Endothelial cell of umbilical vein (primary cell): Measurements from ENCODE around the gene SCGB2A2.

ENCODE experiments used
- FOS ChIP-seq: IDR thresholded peaks from 2 replicates; pipeline ENCODE4 v1.6.1; 2011; ENCODE audit warnings: mild to moderate bottlenecking, low read length, moderate library complexity, borderline replicate concordance; ENCODE audit not compliant: insufficient read depth
- JUN ChIP-seq: IDR thresholded peaks from 2 replicates; pipeline ENCODE4 v1.6.1; 2011; ENCODE audit warnings: borderline replicate concordance, low read depth; ENCODE audit not compliant: insufficient read length, insufficient read depth
- POLR2A ChIP-seq: IDR thresholded peaks from 2 replicates; pipeline ENCODE4 v1.6.1; 2012; ENCODE audit warnings: low read depth, mild to moderate bottlenecking, control low read depth, low read length
- TF ChIP-seq, protein P1 (sequence below), 2 donors: IDR thresholded peaks; 1 replicate in 1 of 2; 2 replicates in 1 of 2; pipeline ENCODE4 v1.5.1; 2011; ENCODE audit warnings: low read length in 2 of 2, mild to moderate bottlenecking in 2 of 2, moderate library complexity in 2 of 2, control low read depth in 1 of 2, inconsistent platforms in 1 of 2, low read depth in 1 of 2; ENCODE audit not compliant: insufficient read depth in 1 of 2; ENCODE audit errors: extremely low read depth in 1 of 2

DNA sequence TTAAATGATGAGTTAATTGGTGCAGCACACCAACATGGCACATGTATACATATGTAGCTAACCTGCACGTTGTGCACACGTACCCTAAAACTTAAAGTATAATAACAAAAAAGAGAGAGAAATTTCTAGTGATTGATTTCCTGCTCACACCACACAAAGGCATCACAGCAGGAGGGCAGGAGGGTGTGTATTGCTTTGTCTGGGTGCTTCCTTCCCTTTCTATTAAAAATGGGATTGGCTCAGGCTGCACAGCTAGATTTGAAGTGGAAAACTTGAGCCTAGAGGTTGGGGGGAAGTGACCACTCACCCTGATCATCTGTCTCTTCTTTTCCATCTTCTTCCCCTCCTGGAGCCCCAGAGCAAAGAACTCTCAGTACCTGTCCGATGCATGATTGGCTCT, 28.9 kb upstream of the SCGB2A2 start:
- TF ChIP-seq, protein P1, sequence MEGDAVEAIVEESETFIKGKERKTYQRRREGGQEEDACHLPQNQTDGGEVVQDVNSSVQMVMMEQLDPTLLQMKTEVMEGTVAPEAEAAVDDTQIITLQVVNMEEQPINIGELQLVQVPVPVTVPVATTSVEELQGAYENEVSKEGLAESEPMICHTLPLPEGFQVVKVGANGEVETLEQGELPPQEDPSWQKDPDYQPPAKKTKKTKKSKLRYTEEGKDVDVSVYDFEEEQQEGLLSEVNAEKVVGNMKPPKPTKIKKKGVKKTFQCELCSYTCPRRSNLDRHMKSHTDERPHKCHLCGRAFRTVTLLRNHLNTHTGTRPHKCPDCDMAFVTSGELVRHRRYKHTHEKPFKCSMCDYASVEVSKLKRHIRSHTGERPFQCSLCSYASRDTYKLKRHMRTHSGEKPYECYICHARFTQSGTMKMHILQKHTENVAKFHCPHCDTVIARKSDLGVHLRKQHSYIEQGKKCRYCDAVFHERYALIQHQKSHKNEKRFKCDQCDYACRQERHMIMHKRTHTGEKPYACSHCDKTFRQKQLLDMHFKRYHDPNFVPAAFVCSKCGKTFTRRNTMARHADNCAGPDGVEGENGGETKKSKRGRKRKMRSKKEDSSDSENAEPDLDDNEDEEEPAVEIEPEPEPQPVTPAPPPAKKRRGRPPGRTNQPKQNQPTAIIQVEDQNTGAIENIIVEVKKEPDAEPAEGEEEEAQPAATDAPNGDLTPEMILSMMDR (IDR thresholded peaks at IDR 0.05; ENCODE audit: extremely low read depth in 1 of 2, insufficient read depth in 1 of 2, low read depth in 1 of 2, low read length in 2 of 2), result no peak
- TF ChIP-seq POLR2A (no peak), JUN (no peak), FOS (no peak)
